ENCODE results near the gene TMEM201. TPM values are rescaled to one million over a fixed set of nuclear protein-coding genes. Genes with fewer than 3 reads are reported as not detected.

TMEM201 gene
- total RNA-seq, 3 donors from 2014 or later (not counting 1 experiment from before 2014, with no cell fraction given) = 7.3 to 10.2 (median 8.8) TPM

DNA sequence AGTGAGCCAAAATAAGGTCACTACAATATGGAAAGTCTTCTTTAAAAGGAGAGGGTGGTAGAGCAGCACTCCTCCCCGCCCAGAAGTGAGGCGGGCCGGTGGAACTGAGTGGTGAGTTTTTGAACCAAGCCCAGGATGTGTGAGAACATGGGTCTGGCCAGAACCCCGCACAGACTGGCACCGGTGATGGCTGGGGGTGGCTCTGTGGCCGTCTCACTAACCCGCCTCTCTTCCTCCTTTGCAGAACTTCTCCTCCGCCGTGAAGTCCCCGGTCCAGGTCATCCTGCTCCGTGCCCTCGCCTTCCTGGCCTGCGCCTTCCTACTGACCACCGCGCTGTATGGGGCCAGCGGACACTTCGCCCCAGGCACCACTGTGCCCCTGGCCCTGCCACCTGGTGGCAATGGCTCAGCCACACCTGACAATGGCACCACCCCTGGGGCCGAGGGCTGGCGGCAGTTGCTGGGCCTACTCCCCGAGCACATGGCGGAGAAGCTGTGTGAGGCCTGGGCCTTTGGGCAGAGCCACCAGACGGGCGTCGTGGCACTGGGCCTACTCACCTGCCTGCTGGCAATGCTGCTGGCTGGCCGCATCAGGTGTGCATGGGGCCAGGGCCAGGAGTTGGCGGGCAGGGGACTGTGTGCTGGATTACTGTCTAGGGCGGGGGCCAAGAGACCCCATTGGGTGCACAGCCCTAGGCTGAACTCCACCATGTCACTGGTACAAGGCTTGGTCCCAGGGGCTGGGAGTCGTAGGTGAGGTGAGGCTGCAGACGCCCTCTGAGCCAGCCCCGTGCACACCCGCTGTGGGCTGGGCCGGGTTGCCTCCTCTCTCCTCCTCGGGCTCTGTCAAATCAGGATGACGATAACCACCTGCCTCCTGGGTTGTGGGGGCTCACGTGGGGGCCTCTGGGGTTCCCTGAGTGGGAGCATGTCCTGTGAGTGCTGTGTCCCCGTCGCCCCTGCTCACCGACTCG lies 12.4 kb downstream of the TMEM201 start:
- Mint-ChIP-seq H3K4me1 (no peaks in the 10 kb centered on the region), H3K27me3 (ENCODE audit: low read depth in 2 of 2) (no peaks in the 10 kb centered on the region), H3K27ac (no peak overlapping the region), H3K4me3 (no peak overlapping the region), H3K36me3 (no peaks in the 10 kb centered on the region), H3K9me3 (no peaks in the 10 kb centered on the region)
- Histone ChIP-seq H3K4me3 (ENCODE audit: low read length) (no peak overlapping the region), H3K36me3 (ENCODE audit: control insufficient read depth, insufficient read depth, low read length) (peaks cover 19% of the 10 kb centered on the region), H3K4me1 (ENCODE audit: control insufficient read depth, insufficient read depth, low read length) (no peaks in the 10 kb centered on the region), H3K27me3 (ENCODE audit: control insufficient read depth, insufficient read depth, low read length) (no peaks in the 10 kb centered on the region), H3K9me3 (ENCODE audit: control insufficient read depth, insufficient read depth, low read length) (no peaks in the 10 kb centered on the region), H3K27ac (ENCODE audit: low read length) (no peak overlapping the region)
- intact Hi-C loops (cut with micrococcal nuclease) = no loop called here
- WGBS (ENCODE audit: insufficient coverage) = 98% methylated on average over 39 of the region's 39 CpGs
- ATAC-seq (peak in 1 of 3 donors; percentile 6), DNase-seq (no peak)
- no peak for TF ChIP-seq CTCF (IDR thresholded peaks at IDR 0.05)

GRCh38 chr1:9601942-9602793 lies 13.5 kb downstream of the TMEM201 start:
- Mint-ChIP-seq H3K36me3 (no peaks in the 10 kb centered on the region), H3K4me1 (no peaks in the 10 kb centered on the region), H3K9me3 (no peaks in the 10 kb centered on the region), H3K27me3 (ENCODE audit: low read depth in 2 of 2) (no peaks in the 10 kb centered on the region), H3K4me3 (no peak overlapping the region), H3K27ac (no peak overlapping the region)
- Histone ChIP-seq H3K9me3 (ENCODE audit: control insufficient read depth, insufficient read depth, low read length) (no peaks in the 10 kb centered on the region), H3K4me1 (ENCODE audit: control insufficient read depth, insufficient read depth, low read length) (no peaks in the 10 kb centered on the region), H3K36me3 (ENCODE audit: control insufficient read depth, insufficient read depth, low read length) (peaks cover 19% of the 10 kb centered on the region), H3K4me3 (ENCODE audit: low read length) (no peak overlapping the region), H3K27me3 (ENCODE audit: control insufficient read depth, insufficient read depth, low read length) (no peaks in the 10 kb centered on the region), H3K27ac (ENCODE audit: low read length) (no peak overlapping the region)
- DNase-seq (no peak), ATAC-seq (no peak)
- TF ChIP-seq CTCF (IDR thresholded peaks at IDR 0.05) = no peak
- intact Hi-C loops (cut with micrococcal nuclease) = no loop called here
- 94% methylated on average over 26 of the region's 26 CpGs for WGBS (ENCODE audit: insufficient coverage)

DNA sequence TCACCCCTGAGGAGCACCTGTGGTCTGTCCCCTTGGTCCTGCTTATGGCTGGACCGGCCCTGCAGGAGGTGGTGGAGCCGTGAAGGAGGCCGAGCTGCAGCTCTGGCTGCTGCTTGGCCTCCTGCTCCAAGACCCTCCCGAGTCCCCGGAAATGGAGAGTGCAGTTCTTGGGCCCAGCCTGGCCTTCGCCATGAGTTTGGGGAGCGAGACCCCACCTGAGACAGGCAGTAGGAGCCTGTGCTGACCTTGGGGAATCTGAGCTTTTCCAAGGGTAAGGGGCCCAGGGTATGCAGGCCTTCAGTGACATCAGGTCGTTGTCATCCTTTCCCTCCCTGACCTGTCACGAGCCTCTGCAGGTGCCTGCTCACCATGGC lies 14.1 kb downstream of the TMEM201 start:
- ATAC-seq (no peak), DNase-seq (no peak)
- Mint-ChIP-seq H3K4me3 (no peak overlapping the region), H3K36me3 (no peaks in the 10 kb centered on the region), H3K4me1 (no peaks in the 10 kb centered on the region), H3K27ac (no peak overlapping the region), H3K9me3 (no peaks in the 10 kb centered on the region), H3K27me3 (ENCODE audit: low read depth in 2 of 2) (no peaks in the 10 kb centered on the region)
- TF ChIP-seq CTCF (IDR thresholded peaks at IDR 0.05) = no peak
- intact Hi-C loops (cut with micrococcal nuclease) = no loop called here
- Histone ChIP-seq H3K27ac (ENCODE audit: low read length) (no peak overlapping the region), H3K9me3 (ENCODE audit: control insufficient read depth, insufficient read depth, low read length) (no peaks in the 10 kb centered on the region), H3K4me3 (ENCODE audit: low read length) (no peak overlapping the region), H3K36me3 (ENCODE audit: control insufficient read depth, insufficient read depth, low read length) (peaks cover 19% of the 10 kb centered on the region), H3K27me3 (ENCODE audit: control insufficient read depth, insufficient read depth, low read length) (no peaks in the 10 kb centered on the region), H3K4me1 (ENCODE audit: control insufficient read depth, insufficient read depth, low read length) (no peaks in the 10 kb centered on the region)
- 97% methylated on average over 9 of the region's 9 CpGs for WGBS (ENCODE audit: insufficient coverage)
